NOMO-1 (cell line): Measurements from ENCODE around the gene DMWD.
A peak's percentile ranks its signal among the peaks of the same experiment; 100 is the strongest.

Source experiments
- DNase-seq, 2 experiments: peaks; one replicate each; lab custom pipeline; 2025; ENCODE audit not compliant: unreplicated experiment in 2 of 2; lab: John Stamatoyannopoulos, UW

DMWD gene

DNA sequence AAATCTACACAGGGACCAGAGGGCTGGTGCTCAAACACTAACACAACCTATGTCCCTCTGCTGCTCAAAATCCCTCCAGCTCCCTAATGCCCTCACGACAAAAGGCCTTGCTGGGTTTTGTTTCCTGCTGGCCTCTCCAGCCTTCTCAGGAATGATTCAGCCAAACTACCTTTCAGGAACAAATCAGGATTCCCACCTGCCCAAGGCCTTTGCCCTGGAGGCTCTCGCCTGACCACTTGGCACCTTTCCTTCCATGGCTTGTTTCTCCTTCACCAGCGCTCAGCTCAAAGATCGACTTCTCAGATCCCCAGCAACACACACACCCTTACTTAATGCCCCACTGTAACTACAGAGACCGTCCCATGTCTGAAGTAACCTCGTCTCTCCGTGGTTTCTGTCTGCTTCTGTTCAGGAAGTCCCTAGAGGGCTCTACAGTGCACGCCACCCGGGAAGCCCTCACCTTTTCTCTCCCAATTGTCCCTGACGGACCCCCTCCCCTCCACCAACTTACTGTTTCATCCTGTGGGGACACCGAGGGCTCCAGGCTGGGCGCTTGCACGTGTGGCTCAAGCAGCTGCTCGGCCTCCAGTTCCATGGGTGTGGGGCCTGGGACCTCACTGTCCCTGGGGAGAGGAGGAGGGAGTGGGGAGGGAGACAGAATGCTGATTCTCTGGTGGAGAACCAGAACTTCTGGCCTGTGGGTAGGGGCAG is 20.4 kb downstream of the DMWD start:
- peak in 1 of 2 experiments; percentile 13 for DNase-seq

DNA sequence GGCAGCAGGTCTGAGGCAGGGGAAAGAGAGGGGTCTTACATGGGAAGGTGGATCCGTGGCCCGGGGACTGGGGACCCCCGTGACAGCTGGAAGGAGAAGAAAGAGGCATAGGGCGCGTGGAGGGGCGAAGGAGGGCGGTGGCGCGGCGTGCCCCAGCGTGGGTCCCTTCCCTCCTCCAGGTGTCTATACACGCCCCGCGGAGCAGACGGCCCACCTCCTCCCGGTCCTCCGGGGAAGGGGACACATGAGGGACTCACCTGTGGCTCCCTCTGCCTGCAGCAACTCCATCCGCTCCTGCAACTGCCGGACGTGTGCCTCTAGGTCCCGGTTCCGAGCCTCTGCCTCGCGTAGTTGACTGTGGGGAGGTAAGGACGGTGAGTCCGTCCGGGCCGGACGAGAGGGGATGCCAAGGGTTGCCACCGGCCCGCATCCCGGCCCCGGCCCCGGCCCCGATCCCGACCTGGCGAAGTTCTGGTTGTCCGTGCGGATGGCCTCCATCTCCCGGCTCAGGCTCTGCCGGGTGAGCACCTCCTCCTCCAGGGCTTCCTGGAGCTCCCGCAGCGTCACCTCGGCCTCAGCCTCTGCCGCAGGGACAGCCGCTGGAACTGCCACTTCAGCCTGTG is 21.2 kb downstream of the DMWD start:
- no peak for DNase-seq

DNA sequence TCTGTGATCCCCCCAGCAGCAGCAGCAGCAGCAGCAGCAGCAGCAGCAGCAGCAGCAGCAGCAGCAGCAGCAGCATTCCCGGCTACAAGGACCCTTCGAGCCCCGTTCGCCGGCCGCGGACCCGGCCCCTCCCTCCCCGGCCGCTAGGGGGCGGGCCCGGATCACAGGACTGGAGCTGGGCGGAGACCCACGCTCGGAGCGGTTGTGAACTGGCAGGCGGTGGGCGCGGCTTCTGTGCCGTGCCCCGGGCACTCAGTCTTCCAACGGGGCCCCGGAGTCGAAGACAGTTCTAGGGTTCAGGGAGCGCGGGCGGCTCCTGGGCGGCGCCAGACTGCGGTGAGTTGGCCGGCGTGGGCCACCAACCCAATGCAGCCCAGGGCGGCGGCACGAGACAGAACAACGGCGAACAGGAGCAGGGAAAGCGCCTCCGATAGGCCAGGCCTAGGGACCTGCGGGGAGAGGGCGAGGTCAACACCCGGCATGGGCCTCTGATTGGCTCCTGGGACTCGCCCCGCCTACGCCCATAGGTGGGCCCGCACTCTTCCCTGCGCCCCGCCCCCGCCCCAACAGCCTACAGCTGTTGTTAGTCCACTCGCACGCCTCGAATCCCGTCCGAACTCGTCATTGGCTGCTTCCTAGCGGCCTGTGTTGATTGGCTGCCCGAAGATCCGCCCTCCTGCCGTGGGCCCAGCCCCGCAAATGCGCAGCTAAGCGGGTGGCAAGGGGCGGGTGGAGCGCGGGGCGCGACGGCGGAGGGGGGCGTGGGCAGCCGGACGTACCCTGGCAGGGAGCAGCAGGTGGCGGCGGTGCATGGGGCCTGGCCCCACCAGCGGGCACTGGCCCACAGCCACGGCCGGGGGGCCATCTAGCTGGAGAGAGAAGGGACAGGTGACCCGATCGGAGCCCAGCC is 22.2 kb downstream of the DMWD start:
- DNase-seq, result peak; percentile 86 to 94

DNA sequence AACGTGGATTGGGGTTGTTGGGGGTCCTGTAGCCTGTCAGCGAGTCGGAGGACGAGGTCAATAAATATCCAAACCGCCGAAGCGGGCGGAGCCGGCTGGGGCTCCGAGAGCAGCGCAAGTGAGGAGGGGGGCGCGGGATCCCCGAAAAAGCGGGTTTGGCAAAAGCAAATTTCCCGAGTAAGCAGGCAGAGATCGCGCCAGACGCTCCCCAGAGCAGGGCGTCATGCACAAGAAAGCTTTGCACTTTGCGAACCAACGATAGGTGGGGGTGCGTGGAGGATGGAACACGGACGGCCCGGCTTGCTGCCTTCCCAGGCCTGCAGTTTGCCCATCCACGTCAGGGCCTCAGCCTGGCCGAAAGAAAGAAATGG is 22.8 kb downstream of the DMWD start:
- DNase-seq, result peak; percentile 35 to 44

- peak; percentile 92 to 95 for DNase-seq
Measured at GRCh38 chr19:45768984-45769782, 23.5 kb downstream of the DMWD start, which contains the start of gene SIX5. Gene SIX5 (minus strand): TSS chr19:45769252. CDS start chr19:45768844, 408 bp downstream.

GRCh38 chr19:45768655-45768983 is 24.0 kb downstream of the DMWD start:
- peak; percentile 19 to 27 for DNase-seq

DNA sequence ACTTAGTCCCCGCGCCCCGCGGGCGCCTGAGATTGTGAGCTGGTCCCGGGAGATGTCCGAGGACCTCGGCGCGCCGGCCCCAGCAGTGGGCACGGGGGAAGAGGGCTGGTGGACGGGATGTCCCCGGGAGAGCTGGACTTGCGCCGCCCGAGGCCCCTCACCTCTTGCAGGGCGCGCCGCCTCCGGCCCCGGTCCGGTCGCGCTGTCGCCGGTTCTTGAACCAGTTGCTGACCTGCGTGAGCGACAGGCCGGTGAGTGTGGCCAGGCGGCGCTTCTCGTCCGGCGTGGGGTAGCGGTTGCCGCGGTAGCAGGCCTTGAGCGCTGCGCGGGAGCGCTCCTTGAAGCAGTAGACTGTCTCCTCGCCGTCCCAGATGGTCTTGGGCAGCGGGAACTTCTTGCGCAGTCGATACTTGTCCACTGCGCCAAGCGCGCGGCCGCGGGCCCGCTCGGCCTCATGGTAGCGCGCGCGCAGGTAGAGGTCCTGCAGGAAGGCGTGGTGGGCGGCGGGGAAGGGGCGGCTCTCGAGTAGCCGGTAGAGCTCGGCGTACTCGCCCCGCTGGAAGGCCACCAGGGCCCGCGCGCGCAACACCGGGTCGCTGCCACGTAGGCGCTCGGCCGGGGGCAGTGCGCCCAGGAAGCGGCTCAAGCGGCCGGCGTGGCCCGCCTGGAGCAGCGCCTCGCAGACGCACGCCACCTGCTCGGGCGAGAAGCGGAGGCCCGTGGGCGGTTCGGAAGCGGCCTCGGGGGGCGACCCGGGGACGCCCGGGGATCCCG is 24.6 kb downstream of the DMWD start:
- no peak for DNase-seq

- no peak for DNase-seq
Measured at GRCh38 chr19:45767410-45767880, 25.2 kb downstream of the DMWD start.

DNA sequence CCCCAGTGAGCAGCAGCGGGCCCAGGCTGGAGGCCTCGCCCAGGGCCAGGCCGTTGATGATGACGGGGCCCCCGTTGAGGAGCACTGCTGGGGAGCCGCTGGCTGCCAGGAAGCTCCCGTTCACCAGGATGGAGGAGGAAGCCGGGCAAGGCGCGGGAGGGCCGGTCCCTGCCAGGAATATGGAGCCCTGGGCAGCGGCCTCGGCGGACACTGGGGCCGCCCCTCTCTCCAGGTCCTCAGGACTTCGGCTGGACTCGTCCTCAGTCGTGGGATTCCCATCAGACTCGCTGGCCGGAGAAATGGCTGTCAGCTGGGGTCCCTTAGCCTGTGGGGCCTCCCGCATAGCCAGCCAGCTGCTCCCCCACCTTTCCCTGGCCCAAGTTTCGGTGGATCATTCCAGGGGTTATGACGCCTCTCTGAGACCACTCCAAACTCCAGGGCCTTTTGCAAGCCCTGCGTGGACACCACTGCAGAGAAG is 25.7 kb downstream of the DMWD start:
- DNase-seq, result no peak

DNA sequence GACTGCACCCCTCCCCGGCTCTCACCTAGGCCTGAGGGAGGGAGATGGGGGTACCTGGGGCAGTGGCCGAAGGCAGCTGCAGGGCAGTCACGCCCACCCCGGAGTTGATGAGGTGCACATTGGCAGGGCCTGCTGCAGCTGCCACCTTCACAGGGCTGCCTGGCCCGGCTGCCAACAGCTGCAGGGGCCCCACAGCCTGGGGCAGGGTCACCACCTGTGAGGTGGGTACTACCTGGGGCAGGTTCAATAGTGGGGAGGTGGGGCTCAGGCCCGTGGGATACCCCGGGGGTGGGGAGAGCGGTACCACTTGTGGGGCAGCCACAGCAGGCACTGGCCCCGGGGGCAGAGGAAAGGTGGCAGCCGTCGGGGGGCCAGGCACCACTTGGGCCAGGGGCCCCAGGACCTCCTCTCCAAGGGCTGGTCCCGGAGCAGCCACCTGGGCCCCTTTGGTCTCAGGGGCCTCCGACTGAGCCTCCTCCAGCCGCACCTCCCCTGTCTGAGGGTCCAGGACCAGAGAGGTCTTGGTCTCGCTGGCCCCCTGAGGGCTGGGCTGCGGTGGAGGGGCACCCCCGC is 26.3 kb downstream of the DMWD start:
- DNase-seq, result no peak

GRCh38 chr19:45765702-45766295 is 26.8 kb downstream of the DMWD start:
- DNase-seq, result no peak

GRCh38 chr19:45764945-45765701 is 27.5 kb downstream of the DMWD start:
- DNase-seq, result no peak

GRCh38 chr19:45764475-45764874 is 28.2 kb downstream of the DMWD start:
- no peak for DNase-seq

GRCh38 chr19:45763691-45764294 is 28.9 kb downstream of the DMWD start:
- no peak for DNase-seq

DNA sequence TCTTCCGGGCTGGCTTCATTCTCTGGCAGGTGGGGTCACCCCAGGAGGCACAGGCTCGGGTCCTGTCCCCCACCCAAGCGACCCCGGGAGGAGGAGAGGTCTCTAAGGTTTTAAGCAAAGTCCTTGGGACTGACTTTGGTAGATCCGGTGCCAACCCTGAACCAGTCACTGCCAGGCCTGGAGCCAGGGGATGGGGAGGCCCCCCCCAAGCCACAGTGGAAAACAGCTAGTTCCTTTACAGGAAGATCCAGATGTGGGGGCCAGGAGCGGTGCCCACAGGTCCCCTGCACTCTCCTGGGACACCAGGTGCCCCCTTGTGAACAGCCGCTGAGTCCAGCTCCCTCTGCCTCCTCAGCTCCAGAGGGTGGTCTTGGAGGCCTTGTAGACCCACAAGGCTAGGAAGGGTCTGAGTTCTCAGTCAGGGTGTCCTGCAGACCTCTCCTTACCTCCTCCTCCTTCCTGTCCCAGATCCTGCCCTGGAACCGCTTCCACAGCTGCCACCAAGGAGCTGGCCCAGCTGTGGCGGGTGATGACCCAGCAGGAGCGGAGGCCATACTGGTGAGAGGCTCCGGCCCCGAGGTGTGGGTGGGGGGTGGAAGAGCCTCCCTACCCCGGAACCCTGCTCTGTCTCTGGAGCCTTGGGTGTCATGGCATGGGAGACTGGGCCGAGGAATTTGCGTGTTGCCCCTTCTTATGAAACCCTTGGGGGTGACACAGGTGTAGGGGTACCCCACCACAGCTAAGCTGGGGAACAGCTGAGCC is 29.6 kb downstream of the DMWD start:
- DNase-seq, result no peak

- no peak for DNase-seq
Measured at GRCh38 chr19:45761714-45762113, 30.9 kb downstream of the DMWD start.

DNA sequence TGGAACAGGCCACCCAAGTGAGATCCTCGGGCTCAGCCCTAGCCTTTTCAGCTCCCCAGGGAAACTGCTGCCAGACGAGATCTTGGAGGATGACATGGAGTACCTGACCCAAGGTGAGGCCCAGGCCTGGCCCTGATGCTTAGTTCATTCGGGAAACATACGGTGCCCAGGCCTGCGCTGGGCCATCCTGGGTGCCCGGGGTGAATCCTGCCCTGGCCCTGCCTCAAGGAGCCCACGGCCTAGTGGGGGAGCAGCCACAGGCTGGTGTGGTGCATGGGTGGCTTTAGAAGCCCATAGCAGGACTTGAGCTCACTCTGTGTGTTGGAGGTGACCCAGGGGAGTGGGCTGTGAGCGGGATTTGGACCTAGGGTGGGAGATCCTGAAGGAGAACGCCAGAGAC is 33.7 kb downstream of the DMWD start:
- no peak for DNase-seq
